Panc1 (cell line): ENCODE measurements around the gene ATP6V1G3.

ENCODE experiments used
- POLR2AphosphoS5 ChIP-seq: IDR thresholded peaks from 2 replicates; pipeline ENCODE4 v1.6.1; 2012; ENCODE audit warnings: mild to moderate bottlenecking, low read depth, low read length, moderate library complexity
- TCF7L2 ChIP-seq: IDR thresholded peaks from 2 replicates; pipeline ENCODE4 v1.6.1; 2011; ENCODE audit warnings: mild to moderate bottlenecking, low read depth, low read length, inconsistent platforms
- TF ChIP-seq, protein P1 (sequence below): fragments of 450-650 bp; IDR thresholded peaks from 2 replicates; pipeline ENCODE4 v1.5.1; 2017; ENCODE audit warnings: mild to moderate bottlenecking
- TF ChIP-seq, protein P2 (sequence below), 2 experiments: IDR thresholded peaks; 2 replicates each; pipeline ENCODE4 v1.6.1; 2011 to 2012; ENCODE audit warnings: low read depth in 2 of 2, control low read depth in 1 of 2, low read length in 1 of 2, mild to moderate bottlenecking in 1 of 2, moderate library complexity in 1 of 2; ENCODE audit not compliant: insufficient read depth in 1 of 2

DNA sequence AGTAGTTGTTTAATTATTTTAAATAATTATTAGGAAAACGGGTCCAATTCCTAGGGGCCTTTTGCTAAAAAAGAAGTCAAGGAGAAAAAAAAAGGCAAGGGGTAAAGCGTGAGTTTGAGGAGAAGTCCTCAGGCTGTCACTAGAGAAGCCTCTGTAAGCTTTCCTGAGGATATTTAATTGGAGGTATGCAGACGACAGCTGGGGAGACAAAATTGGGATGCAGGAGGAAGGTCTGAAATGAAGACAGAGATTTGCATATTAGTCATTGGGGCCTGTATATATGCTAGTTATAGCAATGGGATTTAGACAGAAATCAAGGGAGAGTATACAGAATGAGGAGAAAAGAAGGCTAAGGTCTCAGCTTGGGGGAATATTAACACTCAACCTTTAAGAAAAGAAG is 8.6 kb downstream of the ATP6V1G3 start:
- TF ChIP-seq, protein P1, sequence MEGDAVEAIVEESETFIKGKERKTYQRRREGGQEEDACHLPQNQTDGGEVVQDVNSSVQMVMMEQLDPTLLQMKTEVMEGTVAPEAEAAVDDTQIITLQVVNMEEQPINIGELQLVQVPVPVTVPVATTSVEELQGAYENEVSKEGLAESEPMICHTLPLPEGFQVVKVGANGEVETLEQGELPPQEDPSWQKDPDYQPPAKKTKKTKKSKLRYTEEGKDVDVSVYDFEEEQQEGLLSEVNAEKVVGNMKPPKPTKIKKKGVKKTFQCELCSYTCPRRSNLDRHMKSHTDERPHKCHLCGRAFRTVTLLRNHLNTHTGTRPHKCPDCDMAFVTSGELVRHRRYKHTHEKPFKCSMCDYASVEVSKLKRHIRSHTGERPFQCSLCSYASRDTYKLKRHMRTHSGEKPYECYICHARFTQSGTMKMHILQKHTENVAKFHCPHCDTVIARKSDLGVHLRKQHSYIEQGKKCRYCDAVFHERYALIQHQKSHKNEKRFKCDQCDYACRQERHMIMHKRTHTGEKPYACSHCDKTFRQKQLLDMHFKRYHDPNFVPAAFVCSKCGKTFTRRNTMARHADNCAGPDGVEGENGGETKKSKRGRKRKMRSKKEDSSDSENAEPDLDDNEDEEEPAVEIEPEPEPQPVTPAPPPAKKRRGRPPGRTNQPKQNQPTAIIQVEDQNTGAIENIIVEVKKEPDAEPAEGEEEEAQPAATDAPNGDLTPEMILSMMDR: no peak
- TF ChIP-seq POLR2AphosphoS5 (no peak), TCF7L2 (no peak)
- TF ChIP-seq, protein P2, sequence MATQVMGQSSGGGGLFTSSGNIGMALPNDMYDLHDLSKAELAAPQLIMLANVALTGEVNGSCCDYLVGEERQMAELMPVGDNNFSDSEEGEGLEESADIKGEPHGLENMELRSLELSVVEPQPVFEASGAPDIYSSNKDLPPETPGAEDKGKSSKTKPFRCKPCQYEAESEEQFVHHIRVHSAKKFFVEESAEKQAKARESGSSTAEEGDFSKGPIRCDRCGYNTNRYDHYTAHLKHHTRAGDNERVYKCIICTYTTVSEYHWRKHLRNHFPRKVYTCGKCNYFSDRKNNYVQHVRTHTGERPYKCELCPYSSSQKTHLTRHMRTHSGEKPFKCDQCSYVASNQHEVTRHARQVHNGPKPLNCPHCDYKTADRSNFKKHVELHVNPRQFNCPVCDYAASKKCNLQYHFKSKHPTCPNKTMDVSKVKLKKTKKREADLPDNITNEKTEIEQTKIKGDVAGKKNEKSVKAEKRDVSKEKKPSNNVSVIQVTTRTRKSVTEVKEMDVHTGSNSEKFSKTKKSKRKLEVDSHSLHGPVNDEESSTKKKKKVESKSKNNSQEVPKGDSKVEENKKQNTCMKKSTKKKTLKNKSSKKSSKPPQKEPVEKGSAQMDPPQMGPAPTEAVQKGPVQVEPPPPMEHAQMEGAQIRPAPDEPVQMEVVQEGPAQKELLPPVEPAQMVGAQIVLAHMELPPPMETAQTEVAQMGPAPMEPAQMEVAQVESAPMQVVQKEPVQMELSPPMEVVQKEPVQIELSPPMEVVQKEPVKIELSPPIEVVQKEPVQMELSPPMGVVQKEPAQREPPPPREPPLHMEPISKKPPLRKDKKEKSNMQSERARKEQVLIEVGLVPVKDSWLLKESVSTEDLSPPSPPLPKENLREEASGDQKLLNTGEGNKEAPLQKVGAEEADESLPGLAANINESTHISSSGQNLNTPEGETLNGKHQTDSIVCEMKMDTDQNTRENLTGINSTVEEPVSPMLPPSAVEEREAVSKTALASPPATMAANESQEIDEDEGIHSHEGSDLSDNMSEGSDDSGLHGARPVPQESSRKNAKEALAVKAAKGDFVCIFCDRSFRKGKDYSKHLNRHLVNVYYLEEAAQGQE (IDR thresholded peaks at IDR 0.05; ENCODE audit: insufficient read depth in 1 of 2, low read depth in 2 of 2, low read length in 1 of 2): no peak
